ENCODE results near the gene KRTAP10-2. TPM values are rescaled to one million over a fixed set of nuclear protein-coding genes. Genes with fewer than 3 reads are reported as not detected.

Gene KRTAP10-2
- total and polyA plus RNA-seq, 2 experiments from 2014 or later: 0.24 TPM; not detected in 1

Other genes starting within 250 kb of the KRTAP10-2 start
- gene CFAP410, start 212.1 kb downstream of the KRTAP10-2 start, total RNA-seq (2014; rRNA removed; shearing (Covaris generic)): 23.2 and 24.0 TPM in 2 replicates
- 11.0 and 15.4 TPM in 2 replicates for gene CFAP410, start 212.1 kb downstream of the KRTAP10-2 start, polyA plus RNA-seq (2016; fragmentation: Nextera tagmentation; extraction: Ambion mirVana)
- gene TRPM2, start 197.9 kb downstream of the KRTAP10-2 start, total RNA-seq (2014; rRNA removed; shearing (Covaris generic)): 0.83 and 2.0 TPM in 2 replicates
- gene TRPM2, start 197.9 kb downstream of the KRTAP10-2 start, polyA plus RNA-seq (2016; fragmentation: Nextera tagmentation; extraction: Ambion mirVana): 0.50 and 0.53 TPM in 2 replicates
- gene LRRC3, start 96.0 kb downstream of the KRTAP10-2 start, total RNA-seq (2014; rRNA removed; shearing (Covaris generic)): 4.4 and 6.8 TPM in 2 replicates
- 0.95 and 1.2 TPM in 2 replicates for gene LRRC3, start 96.0 kb downstream of the KRTAP10-2 start, polyA plus RNA-seq (2016; fragmentation: Nextera tagmentation; extraction: Ambion mirVana)
- gene KRTAP10-1, start 11.3 kb downstream of the KRTAP10-2 start, total RNA-seq (2014; rRNA removed; shearing (Covaris generic)): not detected in 2 replicates
- gene KRTAP10-1, start 11.3 kb downstream of the KRTAP10-2 start, polyA plus RNA-seq (2016; fragmentation: Nextera tagmentation; extraction: Ambion mirVana): not detected in 2 replicates
- not detected in 2 replicates for gene KRTAP10-3, start 7.3 kb upstream of the KRTAP10-2 start, total RNA-seq (2014; rRNA removed; shearing (Covaris generic))
- not detected in 2 replicates for gene KRTAP10-3, start 7.3 kb upstream of the KRTAP10-2 start, polyA plus RNA-seq (2016; fragmentation: Nextera tagmentation; extraction: Ambion mirVana)
- not detected in 2 replicates for gene KRTAP10-4, start 22.2 kb upstream of the KRTAP10-2 start, total RNA-seq (2014; rRNA removed; shearing (Covaris generic))
- gene KRTAP10-4, start 22.2 kb upstream of the KRTAP10-2 start, polyA plus RNA-seq (2016; fragmentation: Nextera tagmentation; extraction: Ambion mirVana): not detected in 2 replicates
- not detected in 2 replicates for gene KRTAP10-5, start 29.1 kb upstream of the KRTAP10-2 start, total RNA-seq (2014; rRNA removed; shearing (Covaris generic))
- not detected in 2 replicates for gene KRTAP10-5, start 29.1 kb upstream of the KRTAP10-2 start, polyA plus RNA-seq (2016; fragmentation: Nextera tagmentation; extraction: Ambion mirVana)
- gene KRTAP10-6, start 41.0 kb upstream of the KRTAP10-2 start, total RNA-seq (2014; rRNA removed; shearing (Covaris generic)): not detected in 2 replicates
- not detected in 2 replicates for gene KRTAP10-6, start 41.0 kb upstream of the KRTAP10-2 start, polyA plus RNA-seq (2016; fragmentation: Nextera tagmentation; extraction: Ambion mirVana)
- not detected in 2 replicates for gene KRTAP10-7, start 49.1 kb upstream of the KRTAP10-2 start, total RNA-seq (2014; rRNA removed; shearing (Covaris generic))
- gene KRTAP10-7, start 49.1 kb upstream of the KRTAP10-2 start, polyA plus RNA-seq (2016; fragmentation: Nextera tagmentation; extraction: Ambion mirVana): not detected in 2 replicates
- gene KRTAP10-8, start 60.6 kb upstream of the KRTAP10-2 start, total RNA-seq (2014; rRNA removed; shearing (Covaris generic)): not detected in 2 replicates
- not detected in 2 replicates for gene KRTAP10-8, start 60.6 kb upstream of the KRTAP10-2 start, polyA plus RNA-seq (2016; fragmentation: Nextera tagmentation; extraction: Ambion mirVana)
- gene KRTAP10-9, start 75.6 kb upstream of the KRTAP10-2 start, total RNA-seq (2014; rRNA removed; shearing (Covaris generic)): not detected in 2 replicates
- gene KRTAP10-9, start 75.6 kb upstream of the KRTAP10-2 start, polyA plus RNA-seq (2016; fragmentation: Nextera tagmentation; extraction: Ambion mirVana): not detected in 2 replicates
- not detected in 2 replicates for gene KRTAP10-10, start 85.9 kb upstream of the KRTAP10-2 start, total RNA-seq (2014; rRNA removed; shearing (Covaris generic))
- gene KRTAP10-10, start 85.9 kb upstream of the KRTAP10-2 start, polyA plus RNA-seq (2016; fragmentation: Nextera tagmentation; extraction: Ambion mirVana): not detected in 2 replicates
- gene KRTAP10-11, start 94.9 kb upstream of the KRTAP10-2 start, total RNA-seq (2014; rRNA removed; shearing (Covaris generic)): not detected in 2 replicates
- gene KRTAP10-11, start 94.9 kb upstream of the KRTAP10-2 start, polyA plus RNA-seq (2016; fragmentation: Nextera tagmentation; extraction: Ambion mirVana): not detected in 2 replicates
- not detected in 2 replicates for gene KRTAP12-4, start 103.2 kb upstream of the KRTAP10-2 start, total RNA-seq (2014; rRNA removed; shearing (Covaris generic))
- gene KRTAP12-4, start 103.2 kb upstream of the KRTAP10-2 start, polyA plus RNA-seq (2016; fragmentation: Nextera tagmentation; extraction: Ambion mirVana): not detected in 2 replicates
- not detected in 2 replicates for gene KRTAP12-3, start 106.4 kb upstream of the KRTAP10-2 start, total RNA-seq (2014; rRNA removed; shearing (Covaris generic))
- not detected in 2 replicates for gene KRTAP12-3, start 106.4 kb upstream of the KRTAP10-2 start, polyA plus RNA-seq (2016; fragmentation: Nextera tagmentation; extraction: Ambion mirVana)
- not detected in 2 replicates for gene KRTAP12-2, start 115.4 kb upstream of the KRTAP10-2 start, total RNA-seq (2014; rRNA removed; shearing (Covaris generic))
- gene KRTAP12-2, start 115.4 kb upstream of the KRTAP10-2 start, polyA plus RNA-seq (2016; fragmentation: Nextera tagmentation; extraction: Ambion mirVana): not detected in 2 replicates
- not detected in 2 replicates for gene KRTAP12-1, start 130.7 kb upstream of the KRTAP10-2 start, total RNA-seq (2014; rRNA removed; shearing (Covaris generic))
- gene KRTAP12-1, start 130.7 kb upstream of the KRTAP10-2 start, polyA plus RNA-seq (2016; fragmentation: Nextera tagmentation; extraction: Ambion mirVana): not detected in 2 replicates
- not detected in 2 replicates for gene KRTAP10-12, start 145.7 kb upstream of the KRTAP10-2 start, total RNA-seq (2014; rRNA removed; shearing (Covaris generic))
- gene KRTAP10-12, start 145.7 kb upstream of the KRTAP10-2 start, polyA plus RNA-seq (2016; fragmentation: Nextera tagmentation; extraction: Ambion mirVana): not detected in 2 replicates
- 0.35 TPM in 1 of 2 replicates, not detected in the other for gene TSPEAR, start 160.1 kb upstream of the KRTAP10-2 start, total RNA-seq (2014; rRNA removed; shearing (Covaris generic))
- 0.45 and 0.92 TPM in 2 replicates for gene TSPEAR, start 160.1 kb upstream of the KRTAP10-2 start, polyA plus RNA-seq (2016; fragmentation: Nextera tagmentation; extraction: Ambion mirVana)

All from GM23338 (cell line).